Neuron (in vitro differentiated cells): Measurements from ENCODE around the gene EFNB2.

Experiments used
- H2AFZ ChIP-seq: one replicate; pipeline ENCODE4 v1.6.1; 2013; ENCODE audit warnings: low read depth, mild to moderate bottlenecking, inconsistent platforms, low read length, moderate library complexity
- H3K27me3 ChIP-seq: one replicate; pipeline ENCODE4 v1.6.1; 2013; ENCODE audit warnings: low read length; ENCODE audit not compliant: insufficient read depth
- H3K36me3 ChIP-seq: one replicate; pipeline ENCODE4 v1.6.1; 2013; ENCODE audit warnings: low read length; ENCODE audit not compliant: insufficient read depth
- H3K4me1 ChIP-seq: one replicate; pipeline ENCODE4 v1.6.1; 2013; ENCODE audit warnings: low read length; ENCODE audit not compliant: insufficient read depth
- H3K4me3 ChIP-seq: 2 replicates; pipeline ENCODE4 v1.5.1; 2013; ENCODE audit warnings: mild to moderate bottlenecking, low read length, moderate library complexity
- H3K9me3 ChIP-seq: one replicate; pipeline ENCODE4 v1.6.1; 2013; ENCODE audit warnings: low read length

Gene EFNB2

GRCh38 chr13:106449096-106449495, 86.4 kb downstream of the EFNB2 start:
- H3K27me3 ChIP-seq: no peaks in the 10 kb centered on the region

GRCh38 chr13:106445996-106446395, 89.5 kb downstream of the EFNB2 start:
- Histone ChIP-seq H3K27me3 (no peaks in the 10 kb centered on the region), H3K4me1 (peaks cover 49% of the 10 kb centered on the region), H3K36me3 (no peaks in the 10 kb centered on the region), H3K9me3 (no peaks in the 10 kb centered on the region), H3K4me3 (no peak overlapping the region), H2AFZ (no peak overlapping the region)

More at GRCh38 chr13:106449096-106449495, 86.4 kb downstream of the EFNB2 start:
- Histone ChIP-seq H3K36me3 (no peaks in the 10 kb centered on the region), H3K4me3 (no peak overlapping the region), H3K4me1 (peaks cover 29% of the 10 kb centered on the region), H2AFZ (no peak overlapping the region), H3K9me3 (peaks cover 5% of the 10 kb centered on the region)

GRCh38 chr13:106443607-106444322, 91.7 kb downstream of the EFNB2 start:
- no peak overlapping the region for H2AFZ ChIP-seq
- H3K36me3 ChIP-seq: no peaks in the 10 kb centered on the region
- no peaks in the 10 kb centered on the region for H3K9me3 ChIP-seq
- no peaks in the 10 kb centered on the region for H3K27me3 ChIP-seq
- peaks cover 60% of the 10 kb centered on the region for H3K4me1 ChIP-seq
- peak overlapping the region; percentile 2 for H3K4me3 ChIP-seq

GRCh38 chr13:106440866-106441265, 94.6 kb downstream of the EFNB2 start:
- no peaks in the 10 kb centered on the region for H3K36me3 ChIP-seq
- H3K9me3 ChIP-seq: no peaks in the 10 kb centered on the region
- peak overlapping the region; percentile 1 for H3K4me3 ChIP-seq
- peaks cover 49% of the 10 kb centered on the region for H3K4me1 ChIP-seq
- peak overlapping the region; percentile 26 for H2AFZ ChIP-seq
- no peaks in the 10 kb centered on the region for H3K27me3 ChIP-seq
